Measurements from ENCODE around the gene SEZ6. TPM values are rescaled to one million over a fixed set of nuclear protein-coding genes. Genes with fewer than 3 reads are reported as not detected.

Gene SEZ6
- total RNA-seq, 4 donors from 2014 or later, result 0.42 to 0.83 (median 0.52) TPM; not detected in 1

- DNase-seq (ENCODE audit: extremely low spot score), result no peak
- no peaks in the 10 kb centered on the region for H3K9me3 ChIP-seq
- H3K36me3 ChIP-seq, result no peaks in the 10 kb centered on the region
- peaks cover 3 to 5% (median 4%) of the 10 kb centered on the region in 4 donors for H3K4me1 ChIP-seq
- 61% methylated on average over 5 of the region's 5 CpGs for WGBS
- H3K27ac ChIP-seq (replicated peaks in 1 of 4), result no peak overlapping the region
- intact Hi-C loops (cut with DNase I), result no loop called here
- no peak overlapping the region for H3K4me3 ChIP-seq
- peaks cover 0 to 37% (median 3%) of the 10 kb centered on the region in 4 donors for H3K27me3 ChIP-seq
- no peak for TF ChIP-seq CTCF (IDR thresholded peaks at IDR 0.05)
- TF ChIP-seq EP300 (IDR thresholded peaks at IDR 0.05), result no peak
- no peak for TF ChIP-seq POLR2AphosphoS5 (IDR thresholded peaks at IDR 0.05)
- no peak for TF ChIP-seq POLR2A (IDR thresholded peaks at IDR 0.05; ENCODE audit: low read depth)
Measured at GRCh38 chr17:29014716-29015115, 8.9 kb upstream of the SEZ6 start.

GRCh38 chr17:29012535-29012934 is 6.7 kb upstream of the SEZ6 start:
- intact Hi-C loops (cut with DNase I), result no loop called here
- WGBS, result 86% methylated on average over 1 of the region's 1 CpG
- Histone ChIP-seq H3K9me3 (no peaks in the 10 kb centered on the region), H3K27ac (replicated peaks in 1 of 4) (no peak overlapping the region), H3K4me1 (no peaks in the 10 kb centered on the region), H3K36me3 (no peaks in the 10 kb centered on the region), H3K27me3 (peaks cover 0 to 34% (median 0%) of the 10 kb centered on the region in 4 donors), H3K4me3 (no peak overlapping the region)
- DNase-seq (ENCODE audit: extremely low spot score), result no peak
- TF ChIP-seq POLR2A (IDR thresholded peaks at IDR 0.05; ENCODE audit: low read depth) (no peak), EP300 (IDR thresholded peaks at IDR 0.05) (no peak), CTCF (IDR thresholded peaks at IDR 0.05) (no peak), POLR2AphosphoS5 (IDR thresholded peaks at IDR 0.05) (no peak)

GRCh38 chr17:29010586-29010985 is 4.8 kb upstream of the SEZ6 start:
- intact Hi-C loops (cut with DNase I), result no loop called here
- no peak overlapping the region for H3K4me3 ChIP-seq
- no peaks in the 10 kb centered on the region for H3K36me3 ChIP-seq
- H3K27ac ChIP-seq (replicated peaks in 1 of 4), result no peak overlapping the region
- peaks cover 0 to 37% (median 5%) of the 10 kb centered on the region in 4 donors for H3K27me3 ChIP-seq
- peaks cover 6 to 8% (median 7%) of the 10 kb centered on the region in 4 donors for H3K4me1 ChIP-seq
- DNase-seq (ENCODE audit: extremely low spot score), result no peak
- WGBS, result 83% methylated on average over 5 of the region's 7 CpGs
- TF ChIP-seq POLR2A (IDR thresholded peaks at IDR 0.05; ENCODE audit: low read depth) (no peak), CTCF (IDR thresholded peaks at IDR 0.05) (no peak), EP300 (IDR thresholded peaks at IDR 0.05) (no peak), POLR2AphosphoS5 (IDR thresholded peaks at IDR 0.05) (no peak)
- H3K9me3 ChIP-seq, result no peaks in the 10 kb centered on the region

GRCh38 chr17:29010129-29010528 is 4.3 kb upstream of the SEZ6 start:
- Histone ChIP-seq H3K9me3 (no peaks in the 10 kb centered on the region), H3K27me3 (peaks cover 0 to 42% (median 8%) of the 10 kb centered on the region in 4 donors), H3K4me1 (peaks cover 7 to 12% (median 12%) of the 10 kb centered on the region in 4 donors), H3K27ac (replicated peaks in 1 of 4) (no peak overlapping the region), H3K4me3 (no peak overlapping the region), H3K36me3 (no peaks in the 10 kb centered on the region)
- 52% methylated on average over 2 of the region's 3 CpGs for WGBS
- TF ChIP-seq POLR2A (IDR thresholded peaks at IDR 0.05; ENCODE audit: low read depth) (no peak), POLR2AphosphoS5 (IDR thresholded peaks at IDR 0.05) (no peak), EP300 (IDR thresholded peaks at IDR 0.05) (no peak), CTCF (IDR thresholded peaks at IDR 0.05) (no peak)
- DNase-seq (ENCODE audit: extremely low spot score), result no peak
- intact Hi-C loops (cut with DNase I), result no loop called here

- no peak overlapping the region for H3K4me3 ChIP-seq
- H3K9me3 ChIP-seq, result no peaks in the 10 kb centered on the region
- H3K36me3 ChIP-seq, result no peaks in the 10 kb centered on the region
- WGBS, result 73% methylated on average over 3 of the region's 3 CpGs
- no peak for TF ChIP-seq EP300 (IDR thresholded peaks at IDR 0.05)
- TF ChIP-seq CTCF (IDR thresholded peaks at IDR 0.05), result no peak
- TF ChIP-seq POLR2A (IDR thresholded peaks at IDR 0.05; ENCODE audit: low read depth), result no peak
- TF ChIP-seq POLR2AphosphoS5 (IDR thresholded peaks at IDR 0.05), result no peak
- intact Hi-C loops (cut with DNase I), result no loop called here
- no peak for DNase-seq (ENCODE audit: extremely low spot score)
- H3K27me3 ChIP-seq, result peaks cover 0 to 57% (median 17%) of the 10 kb centered on the region in 4 donors
- H3K27ac ChIP-seq (replicated peaks in 1 of 4), result no peak overlapping the region
- peaks cover 7 to 16% (median 14%) of the 10 kb centered on the region in 4 donors for H3K4me1 ChIP-seq
Measured at GRCh38 chr17:29008591-29008990, 2.8 kb upstream of the SEZ6 start.

All from esophagus muscularis mucosa (tissue), 4 donors.